SU-DHL-6 (cell line): Measurements from ENCODE around the gene DCANP1.

ENCODE experiments used
- EZH2phosphoT487 ChIP-seq: fragments of 200-600 bp; sonication (generic), shearing (Covaris generic); conservative IDR thresholded peaks from 2 replicates; pipeline ENCODE4 v1.6.1; 2018; ENCODE audit warnings: mild to moderate bottlenecking, antibody characterized with exemption, low read length, moderate library complexity, mixed read lengths
- TF ChIP-seq, protein P1 (sequence below): fragments of 200-600 bp; sonication (generic); IDR thresholded peaks from one replicate; pipeline ENCODE4 v1.5.1; 2017; ENCODE audit warnings: antibody characterized with exemption, mild to moderate bottlenecking, low read length, moderate library complexity; ENCODE audit not compliant: insufficient read depth, poor library complexity, severe bottlenecking

DNA sequence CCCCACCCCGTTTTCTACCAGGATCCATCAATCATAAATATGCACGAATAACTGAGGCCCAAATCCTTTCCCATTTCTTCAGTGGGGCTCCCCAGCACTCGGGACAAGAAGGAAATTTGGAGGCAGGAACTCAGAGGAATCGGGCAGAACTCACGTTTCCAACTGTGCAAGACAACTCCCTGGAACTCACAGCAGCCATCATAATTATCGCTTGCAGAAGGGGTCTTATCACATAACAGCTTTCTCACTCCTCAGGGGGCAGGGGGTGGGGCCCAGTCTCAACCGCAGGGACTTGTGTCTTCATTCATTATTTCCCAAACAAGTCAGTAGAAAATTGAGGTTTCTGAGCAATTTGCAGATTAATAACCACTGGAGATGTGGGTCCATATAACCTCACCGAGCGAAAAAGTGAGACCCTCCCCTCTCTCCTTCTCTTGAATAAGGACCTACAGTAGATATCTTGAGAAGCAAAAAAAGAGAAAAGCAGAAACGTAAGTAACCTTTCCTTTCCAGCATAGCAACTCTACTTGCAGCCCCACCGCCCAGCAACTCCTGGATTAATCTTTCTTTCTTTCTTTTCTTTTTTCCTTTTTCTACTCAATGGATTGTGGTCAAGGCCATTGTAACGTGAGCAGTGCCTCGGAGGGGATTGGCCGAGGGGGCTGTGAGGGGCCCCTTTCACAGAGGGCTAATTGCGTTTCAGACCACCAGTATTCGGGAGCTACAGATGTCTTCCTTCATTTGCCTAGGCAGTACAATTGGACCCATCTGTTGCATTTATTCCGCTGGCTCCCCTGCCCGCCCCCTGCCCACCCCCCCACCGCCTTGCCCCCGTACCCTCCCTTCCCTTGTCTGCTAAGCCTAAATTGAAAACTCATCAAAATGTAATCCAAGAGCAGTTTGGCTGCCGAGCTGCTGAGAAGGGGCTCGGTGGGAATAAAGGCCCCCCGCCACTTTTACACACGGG lies 29.8 kb upstream of the DCANP1 start:
- TF ChIP-seq, protein P1, sequence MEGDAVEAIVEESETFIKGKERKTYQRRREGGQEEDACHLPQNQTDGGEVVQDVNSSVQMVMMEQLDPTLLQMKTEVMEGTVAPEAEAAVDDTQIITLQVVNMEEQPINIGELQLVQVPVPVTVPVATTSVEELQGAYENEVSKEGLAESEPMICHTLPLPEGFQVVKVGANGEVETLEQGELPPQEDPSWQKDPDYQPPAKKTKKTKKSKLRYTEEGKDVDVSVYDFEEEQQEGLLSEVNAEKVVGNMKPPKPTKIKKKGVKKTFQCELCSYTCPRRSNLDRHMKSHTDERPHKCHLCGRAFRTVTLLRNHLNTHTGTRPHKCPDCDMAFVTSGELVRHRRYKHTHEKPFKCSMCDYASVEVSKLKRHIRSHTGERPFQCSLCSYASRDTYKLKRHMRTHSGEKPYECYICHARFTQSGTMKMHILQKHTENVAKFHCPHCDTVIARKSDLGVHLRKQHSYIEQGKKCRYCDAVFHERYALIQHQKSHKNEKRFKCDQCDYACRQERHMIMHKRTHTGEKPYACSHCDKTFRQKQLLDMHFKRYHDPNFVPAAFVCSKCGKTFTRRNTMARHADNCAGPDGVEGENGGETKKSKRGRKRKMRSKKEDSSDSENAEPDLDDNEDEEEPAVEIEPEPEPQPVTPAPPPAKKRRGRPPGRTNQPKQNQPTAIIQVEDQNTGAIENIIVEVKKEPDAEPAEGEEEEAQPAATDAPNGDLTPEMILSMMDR, result no peak
- TF ChIP-seq EZH2phosphoT487, result no peak
